Testis (tissue), 2 donors: ENCODE results near the gene PEAK3.

ENCODE experiments used
- CTCF ChIP-seq, 3 experiments: fragments of 450-650 bp in 2 of 3; fragments of 200-600 bp in 1 of 3; sonication (generic) in 1 of 3; IDR thresholded peaks; one replicate each; pipeline ENCODE4 v1.5.1; 2016 to 2019; ENCODE audit warnings: antibody characterized with exemption in 3 of 3, mild to moderate bottlenecking in 2 of 3, moderate library complexity in 1 of 3
- POLR2A ChIP-seq: fragments of 450-650 bp; IDR thresholded peaks from one replicate; pipeline ENCODE4 v1.6.1; 2017; ENCODE audit warnings: antibody characterized with exemption, mild to moderate bottlenecking, moderate library complexity

- TF ChIP-seq CTCF (IDR thresholded peaks at IDR 0.05) (no peak), POLR2A (no peak)
Observed at GRCh38 chr19:2282062-2282861, at the start of gene PEAK3.
